Keratinocyte (primary cell): Measurements from ENCODE around the gene CTCFL. TPM values are rescaled to one million over a fixed set of nuclear protein-coding genes. Genes with fewer than 3 reads are reported as not detected.

Source experiments
- DNase-seq: peaks from one replicate; pipeline ENCODE4 v3.0.0-alpha.2; 2011; ENCODE audit warnings: low read depth, missing footprints, low spot score
- FAIRE-seq: peaks from 2 replicates; lab custom pipeline; 2011; peaks lifted over from hg19 to GRCh38; lab: Jason Lieb, UNC
- H2AFZ ChIP-seq: 2 replicates; pipeline ENCODE4 v1.6.0; 2012; ENCODE audit warnings: low read length, control low read depth, inconsistent platforms; ENCODE audit not compliant: control insufficient read depth
- H3K27ac ChIP-seq: 2 replicates; pipeline ENCODE4 v1.5.1; 2011; ENCODE audit warnings: low read length; ENCODE audit not compliant: control insufficient read depth, insufficient read depth
- H3K27me3 ChIP-seq: 3 replicates; pipeline ENCODE4 v1.6.0; 2011; ENCODE audit warnings: low read length; ENCODE audit not compliant: control insufficient read depth, insufficient read depth; ENCODE audit errors: extremely low read depth
- H3K36me3 ChIP-seq, 2 experiments: 2 replicates in 1 of 2; 3 replicates in 1 of 2; pipeline ENCODE4 v1.5.1; 2011; ENCODE audit warnings: low read length in 2 of 2, mild to moderate bottlenecking in 1 of 2; ENCODE audit not compliant: control insufficient read depth in 2 of 2, insufficient read depth in 2 of 2; ENCODE audit errors: extremely low read depth in 1 of 2
- H3K4me1 ChIP-seq: 3 replicates; pipeline ENCODE4 v1.5.1; 2011; ENCODE audit warnings: low read length; ENCODE audit not compliant: control insufficient read depth, insufficient read depth; ENCODE audit errors: extremely low read depth
- H3K4me2 ChIP-seq: 3 replicates; pipeline ENCODE4 v1.6.0; 2011; ENCODE audit warnings: low read depth, low read length; ENCODE audit not compliant: control insufficient read depth, insufficient read depth; ENCODE audit errors: extremely low read depth
- H3K4me3 ChIP-seq, 3 experiments: fragments of 200-600 bp in 1 of 3; sonication (generic) in 1 of 3; 2 replicates in 2 of 3; 3 replicates in 1 of 3; pipeline ENCODE4 v1.5.1; 2011 to 2016; ENCODE audit warnings: low read length in 3 of 3, mild to moderate bottlenecking in 3 of 3, control low read depth in 2 of 3, inconsistent platforms in 1 of 3, low read depth in 1 of 3, mixed read lengths in 1 of 3, mixed run types in 1 of 3, moderate library complexity in 1 of 3; ENCODE audit not compliant: control insufficient read depth in 2 of 3, insufficient read depth in 2 of 3; ENCODE audit errors: extremely low read depth in 1 of 3
- H3K79me2 ChIP-seq: 2 replicates; pipeline ENCODE4 v1.6.0; 2012; ENCODE audit warnings: low read length; ENCODE audit not compliant: control insufficient read depth, insufficient read depth
- H3K9ac ChIP-seq: 3 replicates; pipeline ENCODE4 v1.6.0; 2011; ENCODE audit warnings: low read length; ENCODE audit not compliant: control insufficient read depth, insufficient read depth; ENCODE audit errors: extremely low read depth
- H3K9me1 ChIP-seq: 3 replicates; pipeline ENCODE4 v1.6.0; 2011; ENCODE audit warnings: low read length; ENCODE audit not compliant: control insufficient read depth, insufficient read depth; ENCODE audit errors: extremely low read depth
- H3K9me3 ChIP-seq: 2 replicates; pipeline ENCODE4 v1.5.1; 2012; ENCODE audit warnings: low read depth, low read length; ENCODE audit not compliant: control insufficient read depth
- H4K20me1 ChIP-seq: 3 replicates; pipeline ENCODE4 v1.6.0; 2011; ENCODE audit warnings: low read length; ENCODE audit not compliant: control insufficient read depth, insufficient read depth; ENCODE audit errors: extremely low read depth
- CTCF ChIP-seq, 3 experiments: IDR thresholded peaks in 1 of 3; conservative IDR thresholded peaks in 1 of 3; optimal IDR thresholded peaks in 1 of 3; 2 replicates in 2 of 3; 3 replicates in 1 of 3; pipeline versions ENCODE3 to v1.5.1; 2011; ENCODE audit warnings: low read length in 3 of 3, mild to moderate bottlenecking in 3 of 3, moderate library complexity in 2 of 3, control low read depth in 1 of 3, inconsistent platforms in 1 of 3; ENCODE audit not compliant: insufficient read depth in 2 of 3; ENCODE audit errors: extremely low read depth in 1 of 3
- EZH2 ChIP-seq: IDR thresholded peaks from one replicate; pipeline ENCODE4 v1.6.1; 2012; ENCODE audit warnings: inconsistent platforms, mild to moderate bottlenecking, low read length, moderate library complexity
- dilution Hi-C: fragments of 300-500 bp; cut with MboI; formaldehyde crosslinking; loops from one replicate; pipeline ENCODE4 v1.7.0; 2020; ENCODE audit warnings: low sequenced_read_pairs; ENCODE audit not compliant: extremely low pct_ligation_motif_present
- polyA plus RNA-seq, 5 experiments: library from polyadenylated mRNA; depleted of rRNA in 3 of 5; stranded (reverse) in 3 of 5; stranded (forward) in 1 of 5; unstranded in 1 of 5; fragments of >200 nt; gene quantifications; 1 replicate in 1 of 5; 2 replicates in 3 of 5; 3 replicates in 1 of 5; pipeline versions ENCODE4 v1.2.1 to v1.2.3, GENCODE V29; 2011 to 2012; ENCODE audit warnings: missing spikeins in 2 of 5, low read depth in 1 of 5, low replicate concordance in 1 of 5

CTCFL gene
- polyA plus RNA-seq, 1 donor (not counting 4 experiments of a cell fraction or from before 2014, with no cell fraction given): not detected

GRCh38 chr20:57552471-57552870 lies 27.5 kb upstream of the CTCFL start:
- Histone ChIP-seq H3K36me3 (no peaks in the 10 kb centered on the region), H3K9ac (no peak overlapping the region), H4K20me1 (no peaks in the 10 kb centered on the region), H3K27ac (no peak overlapping the region), H2AFZ (no peak overlapping the region), H3K4me3 (no peak overlapping the region), H3K79me2 (no peaks in the 10 kb centered on the region), H3K4me1 (no peaks in the 10 kb centered on the region), H3K27me3 (peaks cover 51% of the 10 kb centered on the region), H3K4me2 (no peak overlapping the region), H3K9me1 (no peaks in the 10 kb centered on the region), H3K9me3 (no peaks in the 10 kb centered on the region)
- FAIRE-seq (no peak), DNase-seq (no peak)
- TF ChIP-seq CTCF (optimal IDR thresholded peaks at IDR 0.05 in 1 of 3, IDR thresholded peaks at IDR 0.05 in 1 of 3, conservative IDR thresholded peaks at IDR 0.05 in 1 of 3; ENCODE audit: extremely low read depth in 1 of 3, insufficient read depth in 2 of 3, low read length in 3 of 3) (no peak), EZH2 (no peak)
- dilution Hi-C loops: no loop called here

GRCh38 chr20:57548177-57549058 lies 23.5 kb upstream of the CTCFL start:
- Histone ChIP-seq H2AFZ (no peak overlapping the region), H3K9ac (no peak overlapping the region), H3K27ac (no peak overlapping the region), H3K79me2 (no peaks in the 10 kb centered on the region), H3K27me3 (peaks cover 51% of the 10 kb centered on the region), H3K4me3 (no peak overlapping the region), H3K9me3 (no peaks in the 10 kb centered on the region), H4K20me1 (no peaks in the 10 kb centered on the region), H3K9me1 (no peaks in the 10 kb centered on the region), H3K4me1 (no peaks in the 10 kb centered on the region), H3K4me2 (no peak overlapping the region), H3K36me3 (no peaks in the 10 kb centered on the region)
- FAIRE-seq (no peak), DNase-seq (no peak)
- TF ChIP-seq CTCF (optimal IDR thresholded peaks at IDR 0.05 in 1 of 3, IDR thresholded peaks at IDR 0.05 in 1 of 3, conservative IDR thresholded peaks at IDR 0.05 in 1 of 3; ENCODE audit: extremely low read depth in 1 of 3, insufficient read depth in 2 of 3, low read length in 3 of 3): no peak
- TF ChIP-seq EZH2: no peak
- dilution Hi-C loops: no loop called here
